HFFc6 (cell line): Measurements from ENCODE around the gene FAM53A. TPM values are rescaled to one million over a fixed set of nuclear protein-coding genes. Genes with fewer than 3 reads are reported as not detected.
"Not testable (repeated sequence)": the region's sequence is repeated elsewhere in the genome, so short reads cannot be mapped to it uniquely, and the experiment has no call there.

Experiments
- DNase-seq: peaks from one replicate; pipeline ENCODE4 v3.0.0-alpha.2; 2018
- H3K27ac Mint-ChIP-seq: 2 replicates; pipeline ENCODE4 v1.8.0; 2020; ENCODE audit warnings: mild to moderate bottlenecking, mixed read lengths
- H3K27me3 Mint-ChIP-seq: 2 replicates; pipeline ENCODE4 v1.8.0; 2021; ENCODE audit warnings: mild to moderate bottlenecking, moderate library complexity, mixed read lengths; ENCODE audit not compliant: insufficient read depth
- H3K36me3 Mint-ChIP-seq: 2 replicates; pipeline ENCODE4 v1.8.0; 2021; ENCODE audit warnings: low read depth, mixed read lengths
- H3K4me1 Mint-ChIP-seq: 2 replicates; pipeline ENCODE4 v1.8.0; 2020; ENCODE audit warnings: low read depth, mixed read lengths
- H3K4me3 Mint-ChIP-seq: 2 replicates; pipeline ENCODE4 v1.8.0; 2020; ENCODE audit warnings: mild to moderate bottlenecking, moderate library complexity, mixed read lengths
- H3K9me3 Mint-ChIP-seq: 2 replicates; pipeline ENCODE4 v1.8.0; 2020; ENCODE audit warnings: mild to moderate bottlenecking, mixed read lengths
- CTCF ChIP-seq: fragments of 200-600 bp; sonication (generic); IDR thresholded peaks from 2 replicates; pipeline ENCODE4 v1.5.0; 2021; ENCODE audit warnings: antibody characterized with exemption, mild to moderate bottlenecking
- total RNA-seq, 6 experiments: library from RNA; stranded (reverse); fragmentation: NEBNext Ultra II Directional; extraction: Animal tissue kit (Norgen Biotek cat#: 25700); gene quantifications; 2 replicates in 1 of 6; 3 replicates in 5 of 6; pipeline ENCODE4 v1.2.3, GENCODE V29; 2021

FAM53A gene
- total RNA-seq, 6 experiments from 2014 or later: 2.3 to 3.2 (median 2.7) TPM

- H3K4me3 Mint-ChIP-seq: no peak overlapping the region
- H3K27ac Mint-ChIP-seq: no peak overlapping the region
- no peaks in the 10 kb centered on the region for H3K4me1 Mint-ChIP-seq
- H3K9me3 Mint-ChIP-seq: no peaks in the 10 kb centered on the region
- peaks cover 4% of the 10 kb centered on the region; the same call in 1 of the 2 replicates for H3K36me3 Mint-ChIP-seq
- no peak for TF ChIP-seq CTCF
- H3K27me3 Mint-ChIP-seq: peaks cover 8% of the 10 kb centered on the region
- DNase-seq: no peak
Measured at GRCh38 chr4:1609901-1610790, 74.0 kb downstream of the FAM53A start.

- DNase-seq: no peak
- no peak for TF ChIP-seq CTCF
- H3K4me1 Mint-ChIP-seq: no peaks in the 10 kb centered on the region
- H3K27me3 Mint-ChIP-seq: peaks cover 8% of the 10 kb centered on the region
- H3K27ac Mint-ChIP-seq: no peak overlapping the region
- no peaks in the 10 kb centered on the region for H3K9me3 Mint-ChIP-seq
- no peaks in the 10 kb centered on the region for H3K36me3 Mint-ChIP-seq
- no peak overlapping the region for H3K4me3 Mint-ChIP-seq
Measured at GRCh38 chr4:1608821-1609500, 75.2 kb downstream of the FAM53A start.

GRCh38 chr4:1608196-1608820 lies 75.8 kb downstream of the FAM53A start:
- H3K4me3 Mint-ChIP-seq: no peak overlapping the region
- H3K9me3 Mint-ChIP-seq: no peaks in the 10 kb centered on the region
- H3K27ac Mint-ChIP-seq: no peak overlapping the region
- DNase-seq: no peak
- H3K36me3 Mint-ChIP-seq: no peaks in the 10 kb centered on the region
- TF ChIP-seq CTCF: no peak
- peaks cover 8% of the 10 kb centered on the region for H3K27me3 Mint-ChIP-seq
- H3K4me1 Mint-ChIP-seq: no peaks in the 10 kb centered on the region

GRCh38 chr4:1607436-1608195 lies 76.5 kb downstream of the FAM53A start:
- H3K36me3 Mint-ChIP-seq, H3K27ac Mint-ChIP-seq, H3K9me3 Mint-ChIP-seq, H3K27me3 Mint-ChIP-seq, DNase-seq, H3K4me1 Mint-ChIP-seq, H3K4me3 Mint-ChIP-seq: not testable (repeated sequence)

GRCh38 chr4:1604706-1605205 lies 79.4 kb downstream of the FAM53A start:
- H3K27ac Mint-ChIP-seq: no peak overlapping the region
- peaks cover 8% of the 10 kb centered on the region for H3K27me3 Mint-ChIP-seq
- H3K4me3 Mint-ChIP-seq: no peak overlapping the region

More at GRCh38 chr4:1604706-1605205, 79.4 kb downstream of the FAM53A start:
- no peak for TF ChIP-seq CTCF
- DNase-seq: no peak
- Mint-ChIP-seq H3K36me3 (no peaks in the 10 kb centered on the region), H3K9me3 (no peaks in the 10 kb centered on the region), H3K4me1 (no peaks in the 10 kb centered on the region)
